Left forelimb (tissue), 1 donor: ENCODE data around the gene CA5A.
"Not testable (repeated sequence)": the region's sequence is repeated elsewhere in the genome, so short reads cannot be mapped to it uniquely, and the experiment has no call there.

Experiments used
- DNase-seq: peaks from one replicate; pipeline ENCODE4 v3.0.0-alpha.2; 2018; ENCODE audit warnings: low spot score

CA5A gene

DNA sequence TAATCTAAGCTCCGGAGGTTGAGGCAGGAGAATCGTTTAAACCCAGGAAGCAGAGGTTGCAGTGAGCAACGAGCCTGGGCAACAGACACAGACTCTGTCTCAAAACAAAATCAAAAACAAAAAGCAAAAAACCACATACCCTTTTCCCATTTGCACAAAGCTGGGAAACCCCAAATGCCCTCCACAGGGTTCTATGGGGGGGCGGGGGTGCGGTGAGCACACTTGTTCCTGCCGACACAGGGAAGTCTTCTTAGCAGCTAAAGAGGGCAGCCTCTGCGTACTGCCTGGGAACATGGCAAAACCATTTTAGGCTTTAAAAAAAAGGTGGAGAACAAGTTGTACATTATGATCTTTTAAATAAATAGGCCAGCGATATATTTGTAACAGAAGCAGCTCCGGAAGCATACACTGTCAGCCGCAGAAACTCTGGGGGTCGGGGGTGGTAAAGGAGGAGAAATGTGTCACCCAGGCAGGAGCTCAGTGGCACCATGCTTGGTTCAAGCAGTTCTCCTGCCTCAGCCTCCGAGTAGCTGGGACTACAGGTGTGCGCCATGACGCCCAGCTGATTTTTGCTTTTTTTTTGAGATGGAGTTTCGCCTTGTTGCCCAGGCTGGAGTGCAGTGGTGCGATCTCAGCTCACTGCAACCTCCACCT, 70.3 kb downstream of the CA5A start:
- not testable (repeated sequence) for DNase-seq

DNA sequence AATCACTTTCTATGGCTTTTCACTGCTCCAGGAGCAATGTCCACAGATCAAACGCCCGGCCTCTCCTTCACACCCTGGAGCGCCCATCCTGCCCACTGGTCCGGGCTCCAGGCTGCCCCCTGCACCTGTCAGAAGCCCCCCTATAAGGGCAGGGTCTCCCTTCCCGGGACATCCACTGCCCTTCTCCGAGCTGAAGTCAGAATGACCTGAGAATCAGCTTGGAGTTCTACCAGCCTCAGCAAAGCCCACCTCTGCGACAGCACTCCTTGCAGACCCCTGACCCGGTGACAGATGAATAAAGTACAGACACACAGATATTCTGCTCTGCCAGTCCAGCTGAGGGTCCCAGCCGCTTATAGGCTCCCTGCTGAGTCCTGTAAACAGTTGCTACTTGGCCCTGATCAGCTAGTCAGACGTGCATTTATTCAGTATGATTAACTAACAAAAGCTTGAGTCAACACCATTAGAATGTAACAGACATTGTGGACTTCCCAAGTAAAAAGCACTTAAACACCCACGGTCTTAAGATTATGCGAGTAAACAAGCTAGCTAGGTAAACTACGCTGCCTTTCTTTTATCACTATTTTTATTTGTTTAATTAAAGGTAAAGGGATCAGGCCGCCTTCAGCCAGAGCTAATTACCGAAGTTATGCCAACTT, 71.9 kb downstream of the CA5A start:
- no peak for DNase-seq

DNA sequence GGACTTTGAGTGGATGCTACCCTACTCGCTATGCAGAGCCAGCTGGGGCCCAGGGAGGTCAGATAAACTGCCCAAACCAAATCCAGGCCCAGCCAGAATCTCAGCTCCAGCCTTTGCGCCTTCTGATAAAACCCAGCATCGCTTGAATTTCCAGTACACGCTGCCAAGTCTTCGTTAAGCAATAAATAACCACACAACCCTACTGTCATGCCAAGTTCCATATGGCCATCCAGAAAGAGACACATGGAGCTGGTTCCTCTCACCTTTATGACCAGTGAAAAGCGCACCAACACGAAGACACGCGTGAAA, 73.0 kb downstream of the CA5A start:
- DNase-seq: not testable (repeated sequence)

- DNase-seq: not testable (repeated sequence)
Observed at GRCh38 chr16:87862597-87863326, 73.6 kb downstream of the CA5A start.

DNA sequence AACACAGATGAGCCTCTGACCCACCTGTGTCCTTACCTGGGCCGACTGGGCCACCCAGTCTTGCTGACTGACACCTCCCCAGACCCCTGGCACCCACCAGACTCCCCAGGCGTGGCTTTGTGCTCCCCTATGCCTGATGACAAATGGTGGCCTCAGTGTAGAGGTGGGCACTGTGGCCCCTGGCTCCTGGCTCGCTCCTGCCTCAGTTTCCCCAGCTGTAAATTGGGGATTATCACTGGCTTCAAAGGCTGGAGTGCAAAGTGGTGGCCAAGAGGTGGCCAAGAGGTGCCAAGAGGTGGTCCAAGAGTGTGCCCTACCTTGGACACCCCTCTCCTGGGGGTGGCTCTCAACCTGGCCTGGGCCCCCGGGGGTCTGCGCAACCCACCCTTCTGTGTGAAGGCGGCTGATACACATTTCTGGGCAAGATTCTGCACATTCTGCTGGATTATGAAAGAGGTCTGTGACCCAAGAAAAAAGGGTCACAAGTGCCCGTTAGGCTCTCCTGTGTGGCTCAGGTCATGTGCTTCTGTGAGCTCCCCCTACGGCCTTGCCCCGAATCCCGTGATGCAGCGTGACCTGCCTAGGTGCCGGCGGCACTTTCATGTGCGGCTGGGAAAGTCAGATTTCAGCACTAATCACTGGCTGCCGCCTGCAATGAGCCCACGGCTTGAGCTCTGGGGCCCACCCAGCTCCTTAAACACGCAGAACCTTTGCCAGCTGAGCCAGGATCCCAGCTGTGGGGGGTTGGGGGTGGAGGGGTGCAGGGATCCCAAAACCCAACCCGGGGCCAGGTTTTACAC, 74.8 kb downstream of the CA5A start:
- not testable (repeated sequence) for DNase-seq

DNA sequence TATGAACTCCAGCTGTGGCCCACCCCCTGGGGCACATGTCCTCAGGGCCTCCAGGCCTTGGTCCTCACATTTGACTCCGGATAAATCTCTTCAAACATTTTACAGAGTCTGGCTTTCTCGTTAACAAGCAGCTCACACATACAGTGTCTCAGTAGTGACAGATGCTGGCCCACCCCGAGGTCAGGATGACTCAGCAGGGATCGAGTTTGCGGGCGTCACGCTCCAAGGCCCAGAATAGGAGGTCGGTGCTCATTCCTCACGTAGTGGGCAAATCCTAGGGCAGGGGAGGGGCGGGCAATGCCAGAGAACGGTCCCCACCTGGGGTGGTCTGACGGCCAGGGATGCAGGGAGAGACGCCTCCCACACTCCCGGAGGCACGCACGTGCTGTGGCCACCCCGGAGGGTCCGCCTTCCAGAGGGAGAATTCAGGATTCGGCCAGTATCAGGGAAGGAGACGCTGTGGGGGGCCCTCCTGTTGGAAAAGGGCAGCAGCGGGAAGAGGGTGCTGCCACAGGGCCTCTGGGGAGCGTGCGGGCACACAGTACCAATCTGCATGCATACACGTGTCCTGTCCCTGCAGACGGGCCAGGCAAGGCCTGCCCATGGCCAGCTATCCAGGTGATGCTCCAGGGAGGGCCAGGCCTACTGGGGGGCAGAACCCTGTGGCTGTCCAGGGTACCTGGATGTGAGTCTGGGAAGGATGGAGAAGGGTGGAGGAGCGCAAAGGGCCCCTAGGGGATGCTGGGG, 75.6 kb downstream of the CA5A start:
- DNase-seq: no peak

- DNase-seq: not testable (repeated sequence)
Observed at GRCh38 chr16:87858151-87858993, 78.0 kb downstream of the CA5A start.

DNA sequence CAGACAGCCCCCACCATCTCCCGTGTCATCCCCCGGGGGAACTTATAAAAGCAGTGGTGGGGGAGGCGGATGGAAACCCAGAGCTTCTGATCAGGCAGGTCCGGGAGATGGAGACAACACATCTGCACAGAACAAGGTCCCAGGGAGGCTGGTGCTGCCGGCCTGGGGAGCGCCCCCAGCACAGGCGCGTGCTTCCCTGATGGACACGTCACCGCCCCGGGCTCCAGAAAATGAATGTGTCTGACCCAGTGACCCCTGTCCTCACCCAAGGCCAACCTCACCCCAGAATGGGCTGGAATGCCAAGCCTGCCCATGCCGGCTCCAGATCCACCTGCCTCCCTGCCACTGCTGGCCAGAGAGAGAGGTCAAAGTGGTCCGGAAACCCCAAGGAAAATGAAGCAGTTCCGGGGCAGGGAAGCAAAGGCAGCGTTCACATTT, 79.5 kb downstream of the CA5A start:
- no peak for DNase-seq

DNA sequence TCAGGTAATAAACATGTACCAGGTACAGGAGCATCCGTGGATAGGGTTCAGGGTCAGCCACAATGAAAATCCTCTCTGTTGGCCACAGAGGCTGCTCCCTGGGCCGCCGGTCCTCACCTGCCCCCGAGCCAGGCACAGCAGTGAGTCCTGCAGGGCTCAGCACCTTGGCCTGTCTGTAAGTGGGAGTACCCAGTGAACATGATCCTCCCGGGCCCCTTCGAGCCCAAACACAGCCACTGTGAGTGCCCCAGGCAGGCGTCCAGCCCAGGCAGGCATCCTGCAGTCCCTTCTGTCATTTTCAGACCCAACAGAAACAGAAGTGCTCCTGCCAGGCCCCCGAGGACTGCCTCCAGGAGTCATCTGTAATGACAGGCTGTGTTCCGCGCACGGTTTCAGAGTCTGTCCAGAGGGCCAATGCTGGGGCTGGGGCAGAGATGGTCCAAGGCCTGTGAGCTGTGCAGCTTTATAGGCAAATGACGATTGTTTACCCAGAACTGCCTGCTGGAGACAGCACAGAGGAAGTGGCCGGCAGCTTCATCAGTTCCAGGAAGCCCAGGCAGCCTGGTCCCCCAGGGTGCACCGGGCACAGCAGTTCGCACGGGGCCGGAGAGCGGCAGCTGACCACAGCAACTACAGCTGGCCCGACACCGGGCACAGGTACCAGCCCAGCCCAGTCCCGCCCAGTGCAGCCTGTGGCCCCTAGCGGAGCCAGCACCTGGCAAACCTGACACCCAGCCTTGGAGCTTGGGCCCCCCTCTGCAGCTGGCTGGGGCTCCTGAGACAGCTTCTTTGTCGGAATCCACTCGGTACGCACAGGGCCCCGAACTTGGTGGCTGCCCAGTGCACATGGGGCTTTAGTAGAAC, 80.2 kb downstream of the CA5A start:
- DNase-seq: no peak

DNA sequence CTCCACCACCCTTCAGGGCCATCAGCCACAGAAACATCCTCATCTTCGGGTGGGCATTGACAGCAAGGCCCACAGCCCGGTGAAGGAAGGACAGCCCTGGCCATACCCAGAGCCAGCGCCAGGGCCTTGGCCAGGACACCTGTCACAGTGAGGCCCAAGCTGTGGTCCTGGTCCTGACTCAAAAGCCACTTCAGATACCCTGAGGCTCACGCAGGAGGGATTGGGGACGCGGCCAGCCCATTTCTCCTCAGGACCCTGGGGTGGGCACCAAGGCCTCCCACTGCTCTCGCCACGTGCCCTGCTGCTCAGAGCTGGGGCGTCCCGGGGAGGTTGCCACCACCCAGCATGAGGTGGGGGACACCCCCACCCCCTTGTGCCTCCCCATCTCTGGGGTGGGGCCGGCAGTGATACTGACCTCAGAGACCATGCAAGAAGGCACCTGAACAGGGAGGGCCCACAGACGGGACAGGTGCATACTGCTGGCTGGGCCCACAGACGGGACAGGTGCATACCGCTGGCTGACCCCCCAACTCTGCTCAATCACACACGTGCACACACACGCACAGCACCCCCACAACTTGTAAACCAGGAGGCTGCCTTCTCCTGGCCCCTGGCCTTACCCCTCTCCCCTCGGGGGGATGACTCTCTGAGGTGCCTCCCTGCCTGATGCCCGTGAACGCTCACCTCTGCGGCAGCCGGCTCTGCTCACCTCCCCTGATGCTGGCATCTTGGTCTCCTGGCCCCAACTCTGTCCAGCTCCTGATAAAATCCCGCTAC, 81.2 kb downstream of the CA5A start:
- no peak for DNase-seq

- no peak for DNase-seq
Observed at GRCh38 chr16:87854053-87854906, 82.0 kb downstream of the CA5A start.

DNA sequence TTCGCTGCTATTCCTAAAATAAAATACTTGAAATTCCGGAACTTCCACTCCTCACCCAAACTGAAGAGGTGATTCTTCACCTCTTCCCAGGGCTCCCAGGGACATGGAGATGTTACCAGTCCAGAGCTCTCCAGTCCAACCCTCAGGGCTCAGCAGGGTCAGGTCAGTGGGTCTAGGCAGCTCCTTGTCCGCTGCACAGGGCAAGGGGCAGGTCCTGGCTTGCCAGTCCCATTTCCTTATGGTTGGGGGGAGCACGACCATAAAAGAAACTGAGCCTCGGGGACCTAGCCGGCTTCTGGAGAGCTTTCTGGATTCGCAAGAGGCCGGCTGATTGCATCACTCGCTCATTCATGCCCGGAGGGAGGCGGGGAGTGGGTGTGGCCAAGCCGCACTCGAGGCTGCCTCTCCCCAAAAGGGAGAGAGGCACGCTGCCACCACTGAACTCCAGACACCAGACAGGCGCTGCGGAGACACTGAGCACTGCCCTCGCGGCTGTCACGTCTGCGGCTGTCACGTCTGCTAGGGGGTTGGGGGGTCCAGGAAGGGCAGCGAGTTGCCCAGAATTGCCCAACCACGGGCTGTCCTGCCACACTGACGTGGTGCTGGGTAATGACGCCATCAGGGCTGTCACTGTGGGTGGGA, 82.8 kb downstream of the CA5A start:
- DNase-seq: peak; percentile 91

DNA sequence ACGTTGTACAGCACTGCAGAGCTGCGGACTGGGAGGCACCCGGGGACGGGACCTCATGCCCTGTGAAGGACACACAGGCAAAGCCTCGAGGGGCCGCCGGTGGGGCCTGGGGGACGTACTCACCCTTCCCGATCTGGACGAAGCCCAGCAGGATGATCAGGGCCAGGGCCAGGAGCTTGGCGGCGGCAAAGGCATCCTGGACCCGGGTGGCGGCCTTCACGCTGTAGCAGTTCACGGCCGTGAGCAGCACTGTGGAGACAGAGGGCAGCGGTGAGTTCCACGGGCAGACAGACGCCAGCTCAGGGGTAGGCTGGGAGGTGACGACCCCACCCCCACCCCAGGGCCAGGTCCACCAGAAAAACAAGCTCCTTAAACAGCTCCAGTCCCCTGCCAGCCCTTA, 84.7 kb downstream of the CA5A start:
- DNase-seq: no peak

DNA sequence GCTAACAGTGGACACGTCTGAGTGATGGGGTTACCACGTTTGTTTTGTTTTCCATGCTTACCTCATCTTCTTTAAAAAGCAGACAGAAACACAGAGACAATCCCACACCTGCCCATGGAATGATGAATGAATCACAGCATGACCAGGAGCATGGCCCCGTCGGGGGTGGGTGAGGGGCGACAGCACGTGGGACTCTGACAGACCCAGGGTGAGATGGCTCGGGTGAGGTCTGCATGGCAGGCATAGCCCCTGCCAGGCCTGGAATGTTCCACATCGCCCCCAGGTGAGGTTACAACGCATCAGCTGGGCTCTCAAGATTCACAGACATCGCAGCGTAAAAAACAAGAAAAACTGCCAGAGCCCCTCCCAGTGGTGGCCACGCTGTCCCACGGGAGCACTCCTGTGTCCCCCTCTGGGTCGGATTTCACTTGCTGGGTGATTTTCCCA, 85.2 kb downstream of the CA5A start:
- no peak for DNase-seq

GRCh38 chr16:87850009-87851006, 86.0 kb downstream of the CA5A start:
- DNase-seq: no peak

DNA sequence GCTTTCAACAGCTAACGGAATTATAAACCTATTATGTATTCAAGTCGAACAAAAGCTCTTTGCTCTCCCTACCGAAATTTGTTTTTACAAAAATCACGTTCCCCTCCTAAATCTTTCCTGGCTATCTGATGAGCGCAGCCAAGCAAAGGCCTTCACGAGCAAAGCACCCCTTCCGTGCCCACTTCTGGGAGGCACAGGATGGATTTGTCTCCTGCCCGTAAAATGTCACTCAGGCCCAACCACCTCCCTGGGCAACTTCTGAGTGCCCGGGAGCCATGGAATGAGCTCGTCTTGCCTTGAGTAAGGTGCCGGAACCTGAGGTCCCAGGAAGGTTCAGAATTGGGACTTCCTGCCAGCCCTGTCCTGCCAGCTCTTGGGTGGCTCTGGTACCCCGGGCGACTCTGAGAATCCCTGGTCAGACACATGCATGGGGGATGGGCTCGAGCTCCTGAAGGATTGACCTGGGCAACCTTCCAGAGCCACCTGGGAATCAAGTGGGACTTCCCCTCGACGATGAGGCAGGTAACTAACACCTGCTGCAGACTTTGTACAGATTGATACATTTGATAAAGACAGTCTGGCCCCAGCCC, 86.8 kb downstream of the CA5A start:
- DNase-seq: no peak
